SK-N-SH (cell line): ENCODE results near the gene TRRAP. TPM values are rescaled to one million over a fixed set of nuclear protein-coding genes. Genes with fewer than 3 reads are reported as not detected.

Experiments
- CTCF ChIA-PET: fragments of 300-600, 350-600 bp; formaldehyde crosslinking; extraction: SDS; loops from one replicate; lab custom pipeline; 2021; lab: Yijun Ruan, JAX
- POLR2A ChIA-PET: fragments of 350-600 bp; sonication (Branson Sonifier 250); formaldehyde crosslinking; extraction: SDS; loops from one replicate; lab custom pipeline; 2020; ENCODE audit warnings: antibody characterized with exemption, inconsistent platforms; lab: Yijun Ruan, JAX
- DNase-seq: peaks from one replicate; pipeline ENCODE4 v3.0.0; 2012
- H2AFZ ChIP-seq: fragments of 200-600 bp; sonication (generic); 2 replicates; pipeline ENCODE4 v1.8.1; 2016; ENCODE audit warnings: antibody characterized with exemption, mild to moderate bottlenecking, low read depth
- H3F3A ChIP-seq: fragments of 200-600 bp; sonication (generic); replicated peaks from 2 replicates; pipeline ENCODE3; 2016; ENCODE audit warnings: antibody characterized with exemption, mild to moderate bottlenecking; ENCODE audit not compliant: insufficient read depth
- H3K27ac ChIP-seq, 2 experiments: fragments of 200-500 bp in 1 of 2; fragments of 200-600 bp in 1 of 2; sonication (Bioruptor generic) in 1 of 2; sonication (generic), shearing (Covaris generic) in 1 of 2; 2 replicates each; pipeline versions ENCODE4 v1.5.1 to v1.6.1; 2014 to 2016; ENCODE audit warnings: low read depth in 2 of 2, inconsistent platforms in 1 of 2, low read length in 1 of 2, mild to moderate bottlenecking in 1 of 2, mixed read lengths in 1 of 2
- H3K27me3 ChIP-seq: fragments of 200-600 bp; sonication (generic), shearing (Covaris generic); 2 replicates; pipeline ENCODE4 v1.6.1; 2016; ENCODE audit warnings: mixed run types; ENCODE audit not compliant: insufficient read depth
- H3K36me3 ChIP-seq, 2 experiments: fragments of 200-500 bp in 1 of 2; fragments of 200-600 bp in 1 of 2; sonication (Bioruptor generic) in 1 of 2; sonication (generic) in 1 of 2; replicated peaks in 1 of 2; 2 replicates each; pipeline versions ENCODE3 to v1.5.1; 2014 to 2016; ENCODE audit warnings: low read length in 1 of 2, mild to moderate bottlenecking in 1 of 2; ENCODE audit not compliant: insufficient read depth in 2 of 2, control insufficient read depth in 1 of 2
- H3K4me1 ChIP-seq, 2 experiments: fragments of 200-500 bp in 1 of 2; fragments of 200-600 bp in 1 of 2; sonication (Bioruptor generic) in 1 of 2; sonication (generic), shearing (Covaris generic) in 1 of 2; 2 replicates each; pipeline versions ENCODE4 v1.5.1 to v1.6.1; 2014 to 2016; ENCODE audit warnings: low read depth in 1 of 2, low read length in 1 of 2, mixed run types in 1 of 2; ENCODE audit not compliant: insufficient read depth in 2 of 2, control insufficient read depth in 1 of 2
- H3K4me2 ChIP-seq: fragments of 200-600 bp; sonication (generic), shearing (Covaris generic); 2 replicates; pipeline ENCODE4 v1.6.1; 2017; ENCODE audit warnings: mixed run types
- H3K4me3 ChIP-seq, 2 experiments: fragments of 200-500 bp in 1 of 2; fragments of 200-600 bp in 1 of 2; sonication (Bioruptor generic) in 1 of 2; sonication (generic), shearing (Covaris generic) in 1 of 2; 2 replicates each; pipeline versions ENCODE4 v1.5.1 to v1.8.1; 2014 to 2016; ENCODE audit warnings: low read depth in 2 of 2, inconsistent platforms in 1 of 2, low read length in 1 of 2, mild to moderate bottlenecking in 1 of 2, mixed read lengths in 1 of 2, moderate library complexity in 1 of 2
- H3K79me2 ChIP-seq: fragments of 200-600 bp; sonication (generic); 2 replicates; pipeline ENCODE4 v1.8.1; 2017; ENCODE audit warnings: mild to moderate bottlenecking; ENCODE audit not compliant: insufficient read depth
- H3K9ac ChIP-seq: fragments of 200-600 bp; sonication (generic); 2 replicates; pipeline ENCODE4 v1.6.1; 2017; ENCODE audit warnings: mixed run types
- H3K9me2 ChIP-seq: fragments of 200-600 bp; sonication (generic); 2 replicates; pipeline ENCODE4 v1.6.1; 2017; ENCODE audit warnings: mixed run types
- H3K9me3 ChIP-seq: fragments of 200-600 bp; sonication (generic); 2 replicates; pipeline ENCODE4 v1.6.1; 2017; ENCODE audit warnings: mixed run types, mild to moderate bottlenecking, moderate library complexity
- H4K20me1 ChIP-seq: fragments of 200-600 bp; sonication (generic); 2 replicates; pipeline ENCODE4 v1.6.1; 2017; ENCODE audit warnings: mild to moderate bottlenecking, mixed run types; ENCODE audit not compliant: insufficient read depth
- CHD2 ChIP-seq: fragments of 150-350 bp; IDR thresholded peaks from 2 replicates; pipeline ENCODE4 v1.6.1; 2018; ENCODE audit warnings: low read length; ENCODE audit not compliant: partially characterized antibody
- EZH2phosphoT487 ChIP-seq: fragments of 200-600 bp; sonication (generic); IDR thresholded peaks from 2 replicates; pipeline ENCODE4 v1.6.1; 2017; ENCODE audit warnings: low read depth, mixed run types, mild to moderate bottlenecking, antibody characterized with exemption, moderate library complexity, borderline replicate concordance
- FOSL2 ChIP-seq: IDR thresholded peaks from 2 replicates; pipeline ENCODE4 v1.4.0; 2012; ENCODE audit warnings: low read depth, mild to moderate bottlenecking, moderate library complexity, borderline replicate concordance
- GABPA ChIP-seq: IDR thresholded peaks from 2 replicates; pipeline ENCODE4 v1.4.0; 2012; ENCODE audit warnings: low read depth, mild to moderate bottlenecking
- GATA2 ChIP-seq: sonication (generic); formaldehyde crosslinking; IDR thresholded peaks from 2 replicates; pipeline ENCODE4 v1.5.0; 2020; ENCODE audit warnings: mild to moderate bottlenecking, missing genetic modification reagents
- NFIC ChIP-seq: IDR thresholded peaks from 2 replicates; pipeline ENCODE4 v1.4.0; 2012; ENCODE audit warnings: borderline replicate concordance
- RCOR1 ChIP-seq: fragments of 150-350 bp; IDR thresholded peaks from 2 replicates; pipeline ENCODE4 v1.6.1; 2017; ENCODE audit warnings: antibody characterized with exemption, low read length
- SIN3A ChIP-seq: IDR thresholded peaks from 2 replicates; pipeline ENCODE4 v1.6.1; 2012; ENCODE audit warnings: low read depth, mild to moderate bottlenecking, low read length, moderate library complexity, borderline replicate concordance
- SMC3 ChIP-seq: IDR thresholded peaks from 2 replicates; pipeline ENCODE4 v1.6.1; 2012; ENCODE audit warnings: low read depth, low read length, improper control_type of control experiment
- TCF12 ChIP-seq: IDR thresholded peaks from 2 replicates; pipeline ENCODE4 v1.4.0; 2012
- TEAD4 ChIP-seq: IDR thresholded peaks from 2 replicates; pipeline ENCODE4 v1.4.0; 2012; ENCODE audit warnings: mild to moderate bottlenecking, borderline replicate concordance; ENCODE audit not compliant: insufficient read depth
- ZBTB33 ChIP-seq: IDR thresholded peaks from 2 replicates; pipeline ENCODE4 v1.4.0; 2012; ENCODE audit warnings: low read depth, borderline replicate concordance
- WGBS: methylation state at CpG from one replicate; pipeline ENCODE4 v1.1.6; 2017; ENCODE audit warnings: low lambda C conversion rate; 5-methylcytosine and 5-hydroxymethylcytosine counted together
- polyA plus RNA-seq, 3 experiments: library from polyadenylated mRNA; depleted of rRNA; stranded (reverse); fragments of >200 nt; gene quantifications; 2 replicates each; pipeline ENCODE4 v1.2.3, GENCODE V29; 2012
- TF ChIP-seq, protein P1 (sequence below): fragments of 150-350 bp; IDR thresholded peaks from 2 replicates; pipeline ENCODE4 v1.6.1; 2017; ENCODE audit warnings: antibody characterized with exemption, low read length, low read depth, borderline replicate concordance
- TF ChIP-seq, protein P2 (sequence below): IDR thresholded peaks from 2 replicates; pipeline ENCODE4; 2012
- TF ChIP-seq, protein P3 (sequence below): fragments of 200-600 bp; sonication (generic); IDR thresholded peaks from 2 replicates; pipeline ENCODE4 v1.6.1; 2017; ENCODE audit warnings: antibody characterized with exemption, mild to moderate bottlenecking, moderate library complexity
- TF ChIP-seq, protein P4 (sequence below): IDR thresholded peaks from 2 replicates; pipeline ENCODE4 v1.6.1; 2012; ENCODE audit warnings: mild to moderate bottlenecking, low read depth, low read length, moderate library complexity

The TRRAP gene
- polyA plus RNA-seq, 1 of the 3 experiments (the other 2 are of a cell fraction) = 24.9 TPM

DNA sequence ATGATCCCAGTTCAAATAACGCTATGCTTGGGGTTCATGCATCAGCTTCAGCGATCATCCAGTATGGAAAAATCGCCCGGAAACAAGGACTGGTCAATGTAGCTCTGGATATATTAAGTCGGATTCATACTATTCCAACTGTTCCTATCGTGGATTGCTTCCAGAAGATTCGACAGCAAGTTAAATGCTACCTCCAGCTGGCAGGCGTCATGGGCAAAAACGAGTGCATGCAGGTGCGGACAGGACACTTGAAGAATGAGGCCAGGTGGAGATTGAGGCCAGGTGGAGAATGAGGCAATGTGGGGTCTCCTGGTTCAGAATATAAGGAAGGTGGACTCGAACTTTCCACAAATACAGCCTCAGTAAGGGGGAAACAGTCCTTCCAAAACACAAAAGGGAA lies 105.8 kb downstream of the TRRAP start:
- TF ChIP-seq, protein P1, sequence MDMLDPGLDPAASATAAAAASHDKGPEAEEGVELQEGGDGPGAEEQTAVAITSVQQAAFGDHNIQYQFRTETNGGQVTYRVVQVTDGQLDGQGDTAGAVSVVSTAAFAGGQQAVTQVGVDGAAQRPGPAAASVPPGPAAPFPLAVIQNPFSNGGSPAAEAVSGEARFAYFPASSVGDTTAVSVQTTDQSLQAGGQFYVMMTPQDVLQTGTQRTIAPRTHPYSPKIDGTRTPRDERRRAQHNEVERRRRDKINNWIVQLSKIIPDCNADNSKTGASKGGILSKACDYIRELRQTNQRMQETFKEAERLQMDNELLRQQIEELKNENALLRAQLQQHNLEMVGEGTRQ = no peak
- TF ChIP-seq SIN3A (no peak), SMC3 (no peak), RCOR1 (no peak), TCF12 (no peak), GATA2 (CRISPR knock-in tag) (no peak)
- TF ChIP-seq, protein P2, sequence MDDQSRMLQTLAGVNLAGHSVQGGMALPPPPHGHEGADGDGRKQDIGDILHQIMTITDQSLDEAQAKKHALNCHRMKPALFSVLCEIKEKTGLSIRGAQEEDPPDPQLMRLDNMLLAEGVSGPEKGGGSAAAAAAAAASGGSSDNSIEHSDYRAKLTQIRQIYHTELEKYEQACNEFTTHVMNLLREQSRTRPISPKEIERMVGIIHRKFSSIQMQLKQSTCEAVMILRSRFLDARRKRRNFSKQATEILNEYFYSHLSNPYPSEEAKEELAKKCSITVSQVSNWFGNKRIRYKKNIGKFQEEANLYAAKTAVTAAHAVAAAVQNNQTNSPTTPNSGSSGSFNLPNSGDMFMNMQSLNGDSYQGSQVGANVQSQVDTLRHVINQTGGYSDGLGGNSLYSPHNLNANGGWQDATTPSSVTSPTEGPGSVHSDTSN = no peak
- no peaks in the 10 kb centered on the region for H3K9me3 ChIP-seq
- H3F3A ChIP-seq = no peaks in the 10 kb centered on the region
- WGBS = 97% methylated on average over 11 of the region's 11 CpGs
- no peak overlapping the region for H3K9ac ChIP-seq
- no peak overlapping the region for H3K4me3 ChIP-seq
- DNase-seq = no peak
- no peak overlapping the region for H2AFZ ChIP-seq
- no peaks in the 10 kb centered on the region for H3K4me1 ChIP-seq
- ChIA-PET CTCF (interaction anchor here (1.1 to 1.8 kb wide), 4 partner anchors 10 to 329 kb away, joined by 3 to 5 read pairs (median 4); no protein-coding TSS in a partner anchor), POLR2A (no interaction called here)
- H4K20me1 ChIP-seq = no peaks in the 10 kb centered on the region
- H3K79me2 ChIP-seq = no peaks in the 10 kb centered on the region
- peaks cover 80 to 95% of the 10 kb centered on the region in 2 experiments for H3K36me3 ChIP-seq
- H3K9me2 ChIP-seq = no peaks in the 10 kb centered on the region
- H3K4me2 ChIP-seq = no peak overlapping the region
- H3K27ac ChIP-seq = no peak overlapping the region
- H3K27me3 ChIP-seq = no peaks in the 10 kb centered on the region

- Histone ChIP-seq H3K79me2 (no peaks in the 10 kb centered on the region), H3K27ac (no peak overlapping the region), H3K9ac (no peak overlapping the region), H3K4me3 (no peak overlapping the region), H3K4me2 (no peak overlapping the region), H3K36me3 (peaks cover 78 to 92% of the 10 kb centered on the region in 2 experiments), H3K27me3 (no peaks in the 10 kb centered on the region), H3F3A (no peaks in the 10 kb centered on the region), H3K9me3 (no peaks in the 10 kb centered on the region), H4K20me1 (no peaks in the 10 kb centered on the region), H3K4me1 (no peaks in the 10 kb centered on the region), H3K9me2 (no peaks in the 10 kb centered on the region), H2AFZ (no peak overlapping the region)
- POLR2A ChIA-PET = no interaction called here
- WGBS = 81% methylated on average over 4 of the region's 4 CpGs
- no peak for DNase-seq
- CTCF ChIA-PET = interaction anchor here (1.1 to 1.8 kb wide), 3 partner anchors 8 to 328 kb away, joined by 3 to 5 read pairs (median 4); no protein-coding TSS in a partner anchor
- TF ChIP-seq NFIC = no peak
- TF ChIP-seq, protein P3, sequence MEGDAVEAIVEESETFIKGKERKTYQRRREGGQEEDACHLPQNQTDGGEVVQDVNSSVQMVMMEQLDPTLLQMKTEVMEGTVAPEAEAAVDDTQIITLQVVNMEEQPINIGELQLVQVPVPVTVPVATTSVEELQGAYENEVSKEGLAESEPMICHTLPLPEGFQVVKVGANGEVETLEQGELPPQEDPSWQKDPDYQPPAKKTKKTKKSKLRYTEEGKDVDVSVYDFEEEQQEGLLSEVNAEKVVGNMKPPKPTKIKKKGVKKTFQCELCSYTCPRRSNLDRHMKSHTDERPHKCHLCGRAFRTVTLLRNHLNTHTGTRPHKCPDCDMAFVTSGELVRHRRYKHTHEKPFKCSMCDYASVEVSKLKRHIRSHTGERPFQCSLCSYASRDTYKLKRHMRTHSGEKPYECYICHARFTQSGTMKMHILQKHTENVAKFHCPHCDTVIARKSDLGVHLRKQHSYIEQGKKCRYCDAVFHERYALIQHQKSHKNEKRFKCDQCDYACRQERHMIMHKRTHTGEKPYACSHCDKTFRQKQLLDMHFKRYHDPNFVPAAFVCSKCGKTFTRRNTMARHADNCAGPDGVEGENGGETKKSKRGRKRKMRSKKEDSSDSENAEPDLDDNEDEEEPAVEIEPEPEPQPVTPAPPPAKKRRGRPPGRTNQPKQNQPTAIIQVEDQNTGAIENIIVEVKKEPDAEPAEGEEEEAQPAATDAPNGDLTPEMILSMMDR = no peak
- no peak for TF ChIP-seq GATA2 (CRISPR knock-in tag)
- no peak for TF ChIP-seq EZH2phosphoT487
- TF ChIP-seq, protein P4, sequence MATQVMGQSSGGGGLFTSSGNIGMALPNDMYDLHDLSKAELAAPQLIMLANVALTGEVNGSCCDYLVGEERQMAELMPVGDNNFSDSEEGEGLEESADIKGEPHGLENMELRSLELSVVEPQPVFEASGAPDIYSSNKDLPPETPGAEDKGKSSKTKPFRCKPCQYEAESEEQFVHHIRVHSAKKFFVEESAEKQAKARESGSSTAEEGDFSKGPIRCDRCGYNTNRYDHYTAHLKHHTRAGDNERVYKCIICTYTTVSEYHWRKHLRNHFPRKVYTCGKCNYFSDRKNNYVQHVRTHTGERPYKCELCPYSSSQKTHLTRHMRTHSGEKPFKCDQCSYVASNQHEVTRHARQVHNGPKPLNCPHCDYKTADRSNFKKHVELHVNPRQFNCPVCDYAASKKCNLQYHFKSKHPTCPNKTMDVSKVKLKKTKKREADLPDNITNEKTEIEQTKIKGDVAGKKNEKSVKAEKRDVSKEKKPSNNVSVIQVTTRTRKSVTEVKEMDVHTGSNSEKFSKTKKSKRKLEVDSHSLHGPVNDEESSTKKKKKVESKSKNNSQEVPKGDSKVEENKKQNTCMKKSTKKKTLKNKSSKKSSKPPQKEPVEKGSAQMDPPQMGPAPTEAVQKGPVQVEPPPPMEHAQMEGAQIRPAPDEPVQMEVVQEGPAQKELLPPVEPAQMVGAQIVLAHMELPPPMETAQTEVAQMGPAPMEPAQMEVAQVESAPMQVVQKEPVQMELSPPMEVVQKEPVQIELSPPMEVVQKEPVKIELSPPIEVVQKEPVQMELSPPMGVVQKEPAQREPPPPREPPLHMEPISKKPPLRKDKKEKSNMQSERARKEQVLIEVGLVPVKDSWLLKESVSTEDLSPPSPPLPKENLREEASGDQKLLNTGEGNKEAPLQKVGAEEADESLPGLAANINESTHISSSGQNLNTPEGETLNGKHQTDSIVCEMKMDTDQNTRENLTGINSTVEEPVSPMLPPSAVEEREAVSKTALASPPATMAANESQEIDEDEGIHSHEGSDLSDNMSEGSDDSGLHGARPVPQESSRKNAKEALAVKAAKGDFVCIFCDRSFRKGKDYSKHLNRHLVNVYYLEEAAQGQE = no peak
- no peak for TF ChIP-seq GABPA
- no peak for TF ChIP-seq TEAD4
- no peak for TF ChIP-seq ZBTB33
- TF ChIP-seq CHD2 = no peak
- no peak for TF ChIP-seq FOSL2
- TF ChIP-seq, protein P2 = no peak
Observed at GRCh38 chr7:98985406-98985805, 107.1 kb downstream of the TRRAP start.
